CD14-positive monocyte (primary cell): ENCODE data around the gene CMTM4. TPM values are rescaled to one million over a fixed set of nuclear protein-coding genes. Genes with fewer than 3 reads are reported as not detected.

Experiments used
- DNase-seq, 3 donors: peaks; one replicate each; pipeline ENCODE4 v3.0.0-alpha.2; 2011 to 2022
- H2AFZ ChIP-seq: 2 replicates; pipeline ENCODE4 v1.6.0; 2012; ENCODE audit warnings: mild to moderate bottlenecking, low read depth, low read length, inconsistent platforms; ENCODE audit not compliant: insufficient read depth, poor library complexity, severe bottlenecking
- H3K27ac ChIP-seq, 2 donors: 1 replicate in 1 of 2; 2 replicates in 1 of 2; pipeline ENCODE4 v1.5.1; 2012 to 2013; ENCODE audit warnings: low read length in 2 of 2, control low read depth in 1 of 2, inconsistent platforms in 1 of 2, low read depth in 1 of 2, mild to moderate bottlenecking in 1 of 2
- H3K27me3 ChIP-seq, 2 donors: one replicate each; pipeline versions ENCODE4 v1.6.0 to v1.6.1; 2011 to 2013; ENCODE audit warnings: low read length in 2 of 2; ENCODE audit not compliant: control insufficient read depth in 2 of 2, insufficient read depth in 2 of 2
- H3K36me3 ChIP-seq, 2 donors: replicated peaks in 1 of 2; 1 replicate in 1 of 2; 2 replicates in 1 of 2; pipeline versions ENCODE4 v1.5.1 to v1.6.1; 2012 to 2013; ENCODE audit warnings: low read length in 2 of 2, control low read depth in 1 of 2, inconsistent platforms in 1 of 2, mild to moderate bottlenecking in 1 of 2; ENCODE audit not compliant: insufficient read depth in 2 of 2, control insufficient read depth in 1 of 2
- H3K4me1 ChIP-seq, 2 donors: 1 replicate in 1 of 2; 2 replicates in 1 of 2; pipeline versions ENCODE4 v1.5.1 to v1.6.1; 2012 to 2013; ENCODE audit warnings: low read length in 2 of 2, control low read depth in 1 of 2, inconsistent platforms in 1 of 2, mild to moderate bottlenecking in 1 of 2, moderate library complexity in 1 of 2; ENCODE audit not compliant: insufficient read depth in 2 of 2, control insufficient read depth in 1 of 2
- H3K4me2 ChIP-seq: replicated peaks from 2 replicates; pipeline ENCODE3; 2012; ENCODE audit warnings: low read length, moderate library complexity, mild to moderate bottlenecking; ENCODE audit not compliant: poor library complexity, severe bottlenecking; ENCODE audit errors: extremely low read depth
- H3K4me3 ChIP-seq, 3 experiments: fragments of 200-600 bp in 1 of 3; sonication (generic) in 1 of 3; replicated peaks in 1 of 3; 1 replicate in 2 of 3; 2 replicates in 1 of 3; pipeline ENCODE4 v1.5.1; 2011 to 2013; ENCODE audit warnings: low read length in 3 of 3, mild to moderate bottlenecking in 3 of 3, control low read depth in 2 of 3, low read depth in 2 of 3, inconsistent platforms in 1 of 3, moderate library complexity in 1 of 3
- H3K79me2 ChIP-seq: 2 replicates; pipeline ENCODE4 v1.6.0; 2012; ENCODE audit warnings: mild to moderate bottlenecking, control low read depth, inconsistent platforms, low read length, moderate library complexity; ENCODE audit not compliant: insufficient read depth
- H3K9ac ChIP-seq: 2 replicates; pipeline ENCODE4 v1.6.0; 2017; ENCODE audit warnings: low read length, mild to moderate bottlenecking; ENCODE audit not compliant: insufficient read depth, poor library complexity, severe bottlenecking
- H3K9me3 ChIP-seq, 2 donors: replicated peaks in 1 of 2; 1 replicate in 1 of 2; 2 replicates in 1 of 2; pipeline versions ENCODE4 v1.5.1 to v1.6.1; 2012 to 2013; ENCODE audit warnings: low read length in 2 of 2, control low read depth in 1 of 2; ENCODE audit not compliant: control insufficient read depth in 1 of 2, insufficient read depth in 1 of 2
- H4K20me1 ChIP-seq: 2 replicates; pipeline ENCODE4 v1.6.0; 2012; ENCODE audit warnings: mild to moderate bottlenecking, low read length, control low read depth, moderate library complexity; ENCODE audit not compliant: insufficient read depth
- H3K27ac Mint-ChIP-seq, 7 donors: one replicate each; pipeline ENCODE4 v1.8.0; 2020; ENCODE audit warnings: mild to moderate bottlenecking in 7 of 7, mixed read lengths in 7 of 7, moderate library complexity in 6 of 7, inconsistent platforms in 2 of 7
- H3K27me3 Mint-ChIP-seq, 3 donors: one replicate each; pipeline ENCODE4 v1.8.0; 2021 to 2022; ENCODE audit warnings: low read depth in 3 of 3, mild to moderate bottlenecking in 3 of 3, mixed read lengths in 3 of 3, moderate library complexity in 3 of 3, inconsistent platforms in 1 of 3
- H3K36me3 Mint-ChIP-seq, 2 donors: one replicate each; pipeline ENCODE4 v1.8.0; 2020; ENCODE audit warnings: mixed read lengths in 2 of 2, inconsistent platforms in 1 of 2, mild to moderate bottlenecking in 1 of 2
- H3K4me1 Mint-ChIP-seq: one replicate; pipeline ENCODE4 v1.8.0; 2020; ENCODE audit warnings: mild to moderate bottlenecking, mixed read lengths
- H3K4me3 Mint-ChIP-seq, 2 donors: one replicate each; pipeline ENCODE4 v1.8.0; 2020; ENCODE audit warnings: mild to moderate bottlenecking in 2 of 2, mixed read lengths in 2 of 2, moderate library complexity in 1 of 2
- H3K9me3 Mint-ChIP-seq, 7 donors: one replicate each; pipeline ENCODE4 v1.8.0; 2020 to 2022; ENCODE audit warnings: mixed read lengths in 7 of 7, mild to moderate bottlenecking in 6 of 7, moderate library complexity in 6 of 7, inconsistent platforms in 2 of 7
- CTCF ChIP-seq: fragments of 200-600 bp; IDR thresholded peaks from one replicate; pipeline ENCODE4 v1.8.0; 2022; ENCODE audit warnings: antibody characterized with exemption, mild to moderate bottlenecking
- WGBS: methylation state at CpG from one replicate; pipeline ENCODE4 v1.1.5; 2013; ENCODE audit warnings: missing lambda C conversion rate; ENCODE audit not compliant: insufficient coverage; 5-methylcytosine and 5-hydroxymethylcytosine counted together
- intact Hi-C, 2 donors: fragments of 100-400 bp; cut with micrococcal nuclease; formaldehyde crosslinking; loops; one replicate each; pipeline versions ENCODE4 v1.15.0 to v1.15.1; 2023
- polyA plus RNA-seq, 3 donors: library from polyadenylated mRNA; depleted of rRNA in 1 of 3; unstranded in 2 of 3; stranded (reverse) in 1 of 3; fragments of 300-500 nt in 2 of 3; fragments of >200 nt in 1 of 3; fragmentation: Illumina TruSeq in 2 of 3; gene quantifications; 1 replicate in 2 of 3; 2 replicates in 1 of 3; pipeline ENCODE4 v1.2.3, GENCODE V29; 2012 to 2021

Gene CMTM4
- polyA plus RNA-seq, 3 donors = 0.41 to 21.2 (median 0.45) TPM

DNA sequence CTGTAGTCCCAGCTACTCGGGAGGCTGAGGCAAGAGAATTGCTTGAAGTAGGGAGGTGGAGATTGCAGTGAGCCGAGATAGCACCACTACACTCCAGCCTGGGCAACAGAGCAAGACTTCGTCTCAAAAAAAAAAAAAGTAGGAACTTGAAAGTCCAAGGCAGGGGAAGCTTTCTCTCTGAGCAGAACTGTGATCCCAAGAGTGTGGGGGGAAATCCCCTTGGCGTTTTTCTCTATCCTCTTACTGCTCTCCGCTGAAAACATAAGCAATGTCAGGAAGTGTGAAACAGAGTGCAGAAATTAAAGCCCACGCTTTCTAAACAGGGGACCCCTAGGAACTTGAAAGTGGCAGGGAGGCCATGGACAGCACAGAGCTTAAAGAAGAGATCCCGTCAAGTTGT lies 101.8 kb downstream of the CMTM4 start:
- H3K27ac Mint-ChIP-seq = peak overlapping the region in 3 of 7 donors; percentile 40 to 57 (median 49)
- H3K4me3 Mint-ChIP-seq = no peak overlapping the region

GRCh38 chr16:66592814-66593213 lies 103.7 kb downstream of the CMTM4 start:
- Mint-ChIP-seq H3K9me3 (peaks cover 0 to 6% (median 2%) of the 10 kb centered on the region in 7 donors), H3K4me1 (peaks cover 50% of the 10 kb centered on the region), H3K27me3 (peaks cover 0 to 7% (median 3%) of the 10 kb centered on the region in 3 donors), H3K36me3 (peaks cover 0 to 5% of the 10 kb centered on the region in 2 donors), H3K27ac (no peak overlapping the region), H3K4me3 (no peak overlapping the region)
- WGBS = no CpG with 5 or more reads among the region's 3 CpGs
- no peaks in the 10 kb centered on the region for H3K79me2 ChIP-seq
- H3K4me2 ChIP-seq = no peak overlapping the region
- no peak overlapping the region for H3K9ac ChIP-seq
- no peaks in the 10 kb centered on the region for H3K27me3 ChIP-seq
- intact Hi-C loops = no loop called here
- no peak overlapping the region for H3K27ac ChIP-seq
- peaks cover 40 to 48% of the 10 kb centered on the region in 2 donors for H3K4me1 ChIP-seq
- no peak overlapping the region for H3K4me3 ChIP-seq
- H3K36me3 ChIP-seq = no peaks in the 10 kb centered on the region
- TF ChIP-seq CTCF = no peak
- no peaks in the 10 kb centered on the region for H3K9me3 ChIP-seq
- H4K20me1 ChIP-seq = no peaks in the 10 kb centered on the region
- DNase-seq = no peak
- H2AFZ ChIP-seq = no peak overlapping the region

More for the DNA sequence above, 101.8 kb downstream of the CMTM4 start:
- WGBS = 50% methylated on average over 2 of the region's 7 CpGs
- peaks cover 0 to 6% (median 2%) of the 10 kb centered on the region in 7 donors for H3K9me3 Mint-ChIP-seq
- no peak for TF ChIP-seq CTCF
- H4K20me1 ChIP-seq = no peaks in the 10 kb centered on the region
- no peaks in the 10 kb centered on the region for H3K27me3 ChIP-seq
- H3K9me3 ChIP-seq = no peaks in the 10 kb centered on the region
- H3K4me1 Mint-ChIP-seq = peaks cover 35% of the 10 kb centered on the region
- H3K36me3 ChIP-seq = no peaks in the 10 kb centered on the region
- peak in 2 of 3 donors; percentile 50 to 74 for DNase-seq
- H3K4me1 ChIP-seq = peaks cover 21 to 28% of the 10 kb centered on the region in 2 donors
- intact Hi-C loops = no loop called here
- H3K79me2 ChIP-seq = no peaks in the 10 kb centered on the region
- H3K27me3 Mint-ChIP-seq = peaks cover 2 to 7% (median 3%) of the 10 kb centered on the region in 3 donors
- H3K27ac ChIP-seq = no peak overlapping the region
- H2AFZ ChIP-seq = no peak overlapping the region
- no peak overlapping the region for H3K4me3 ChIP-seq
- no peak overlapping the region for H3K9ac ChIP-seq
- peak overlapping the region; percentile 14 for H3K4me2 ChIP-seq
- H3K36me3 Mint-ChIP-seq = no peaks in the 10 kb centered on the region
